Stimulated activated CD4-positive, alpha-beta T cell treated with anti-CD3 and anti-CD28 coated beads, Interleukin-15, amount 100 ng/mL, for 24 hours (primary cell): ENCODE results near the gene PLEKHA7.

Experiments
- DNase-seq: peaks from one replicate; pipeline ENCODE4 v3.0.0-alpha.2; 2020

The PLEKHA7 gene

GRCh38 chr11:16784097-16784496 lies 230.1 kb downstream of the PLEKHA7 start:
- no peak for DNase-seq

- DNase-seq: no peak
These were observed 230.9 kb downstream of the PLEKHA7 start for GRCh38 chr11:16783321-16783801.

DNA sequence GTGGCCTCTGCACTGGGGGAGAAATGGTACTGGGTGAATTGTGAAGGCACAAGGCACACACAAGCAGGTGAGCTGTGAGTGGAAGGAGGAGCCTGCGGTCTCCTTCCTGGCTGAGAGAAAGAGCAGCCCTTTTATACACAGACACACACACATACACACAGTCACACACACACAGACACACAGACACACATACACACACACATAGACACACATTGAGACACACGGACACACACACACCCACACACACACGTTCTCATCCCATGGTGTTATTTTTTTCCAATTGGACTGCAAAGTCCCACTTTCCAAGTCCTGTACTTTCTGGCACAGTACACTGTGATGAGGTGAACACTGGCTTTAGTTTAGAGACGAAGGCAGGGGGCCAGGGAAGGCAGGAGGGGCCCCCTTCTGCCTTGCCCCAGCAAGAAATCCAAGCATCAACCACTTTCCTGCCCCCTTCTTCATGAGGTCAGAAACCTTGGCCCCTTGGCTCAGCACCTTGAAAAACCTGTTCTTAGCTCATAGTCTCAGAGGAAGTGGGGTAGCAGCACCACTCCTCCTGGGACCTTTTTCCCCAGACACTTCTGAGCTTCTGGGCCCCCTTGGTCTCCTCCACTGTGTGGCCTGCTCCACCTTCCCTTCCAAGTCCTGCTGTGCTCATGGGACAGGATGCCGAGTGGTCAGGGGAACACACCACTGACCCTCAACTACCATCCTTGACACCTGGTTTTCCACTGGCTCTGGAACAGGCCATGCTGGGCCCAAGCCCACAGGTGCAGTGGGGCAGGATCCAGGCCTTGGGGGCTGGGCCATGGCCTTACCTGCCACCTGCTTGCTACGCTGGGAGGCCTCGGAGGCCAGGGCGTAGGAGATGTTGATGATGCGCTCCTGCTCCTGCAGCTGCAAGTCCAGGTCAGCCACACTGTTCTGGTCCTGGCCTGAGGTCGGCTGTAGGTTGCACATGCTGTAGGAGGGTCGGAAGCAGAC lies 232.0 kb downstream of the PLEKHA7 start:
- DNase-seq: no peak

DNA sequence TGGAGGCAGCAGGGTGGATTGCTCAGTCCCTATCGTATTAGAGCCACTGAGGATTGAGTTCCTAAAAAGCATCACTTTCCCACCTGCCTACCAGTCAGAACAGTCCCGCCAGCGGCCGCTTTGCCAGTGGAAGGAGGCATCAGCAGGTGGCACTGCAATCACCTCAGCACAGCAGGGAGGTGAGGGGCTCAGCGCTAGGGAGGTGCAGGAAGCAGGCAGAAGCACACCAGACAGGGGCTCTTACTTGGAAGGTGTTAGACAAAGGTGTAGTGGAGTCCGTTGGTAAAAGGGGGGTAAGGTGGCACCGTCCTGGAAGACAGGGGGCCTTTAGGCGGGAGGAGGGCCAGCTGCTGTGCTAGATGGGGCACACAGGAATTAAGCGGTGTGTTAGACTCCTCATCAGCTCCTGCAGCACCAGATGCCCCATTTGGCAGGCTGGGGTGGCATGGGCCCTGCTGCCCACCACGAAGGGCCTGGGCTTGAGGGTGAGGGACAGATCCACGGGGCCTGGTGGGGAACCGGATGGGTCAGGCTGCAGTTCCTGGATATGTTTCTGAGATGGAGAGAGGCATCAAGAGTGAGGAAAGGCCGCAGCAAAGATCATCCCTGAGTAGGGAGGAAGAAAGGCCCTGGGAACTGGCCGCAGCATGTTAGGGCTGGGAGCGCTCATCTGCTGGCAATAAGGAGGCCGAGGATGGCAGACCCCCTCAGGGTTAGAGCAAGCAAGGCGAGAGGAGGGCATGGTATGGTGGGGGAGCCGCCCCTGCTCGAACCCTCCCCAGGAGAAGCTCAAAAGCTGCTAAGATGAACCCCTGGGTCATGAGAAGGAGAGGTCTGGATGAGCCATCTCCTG lies 233.3 kb downstream of the PLEKHA7 start:
- DNase-seq: no peak

GRCh38 chr11:16780146-16780545 lies 234.1 kb downstream of the PLEKHA7 start:
- DNase-seq: no peak

GRCh38 chr11:16779436-16779835 lies 234.8 kb downstream of the PLEKHA7 start:
- DNase-seq: no peak

DNA sequence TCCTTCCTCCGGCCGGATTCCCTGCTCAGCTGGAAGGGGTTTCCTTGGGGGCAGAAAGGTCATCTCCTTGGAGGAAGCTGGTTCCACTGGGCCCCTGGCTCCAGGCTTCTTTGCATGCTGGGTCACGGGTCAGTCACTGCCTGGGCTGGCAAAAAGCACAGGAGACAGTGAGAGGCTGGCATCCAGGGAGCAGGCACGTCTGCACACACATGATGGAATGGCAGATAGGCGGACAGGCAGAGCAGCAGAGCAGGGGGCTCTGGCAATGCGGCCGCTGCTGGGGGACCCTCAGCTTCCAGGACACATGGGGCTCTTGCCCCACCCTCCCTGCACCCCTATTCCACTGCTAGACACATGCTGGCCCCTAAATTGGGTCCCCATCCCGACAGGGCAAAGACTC lies 235.3 kb downstream of the PLEKHA7 start:
- DNase-seq: no peak

DNA sequence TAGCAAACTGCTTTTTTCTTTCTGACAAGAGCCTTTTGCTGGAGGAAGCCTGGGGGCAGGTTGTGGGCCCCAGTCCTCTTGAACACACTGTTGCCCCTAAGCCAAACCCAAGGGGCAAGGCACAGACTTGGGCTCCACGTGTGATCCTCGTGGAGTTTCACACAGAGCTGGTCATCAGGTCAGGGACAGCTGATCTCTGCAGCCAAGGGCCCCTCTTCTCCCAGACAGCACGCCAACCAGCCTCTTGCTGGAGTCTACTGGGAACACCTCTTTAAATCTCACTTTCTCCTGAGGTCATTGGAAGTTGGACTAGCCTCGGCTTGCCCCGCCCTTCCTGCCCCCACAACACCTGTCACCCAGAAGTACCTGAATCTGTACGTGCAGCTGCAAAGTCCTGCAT lies 235.9 kb downstream of the PLEKHA7 start:
- no peak for DNase-seq

- DNase-seq: no peak
These were observed 236.6 kb downstream of the PLEKHA7 start for GRCh38 chr11:16777613-16777975.

GRCh38 chr11:16776711-16777612 lies 237.3 kb downstream of the PLEKHA7 start:
- no peak for DNase-seq

DNA sequence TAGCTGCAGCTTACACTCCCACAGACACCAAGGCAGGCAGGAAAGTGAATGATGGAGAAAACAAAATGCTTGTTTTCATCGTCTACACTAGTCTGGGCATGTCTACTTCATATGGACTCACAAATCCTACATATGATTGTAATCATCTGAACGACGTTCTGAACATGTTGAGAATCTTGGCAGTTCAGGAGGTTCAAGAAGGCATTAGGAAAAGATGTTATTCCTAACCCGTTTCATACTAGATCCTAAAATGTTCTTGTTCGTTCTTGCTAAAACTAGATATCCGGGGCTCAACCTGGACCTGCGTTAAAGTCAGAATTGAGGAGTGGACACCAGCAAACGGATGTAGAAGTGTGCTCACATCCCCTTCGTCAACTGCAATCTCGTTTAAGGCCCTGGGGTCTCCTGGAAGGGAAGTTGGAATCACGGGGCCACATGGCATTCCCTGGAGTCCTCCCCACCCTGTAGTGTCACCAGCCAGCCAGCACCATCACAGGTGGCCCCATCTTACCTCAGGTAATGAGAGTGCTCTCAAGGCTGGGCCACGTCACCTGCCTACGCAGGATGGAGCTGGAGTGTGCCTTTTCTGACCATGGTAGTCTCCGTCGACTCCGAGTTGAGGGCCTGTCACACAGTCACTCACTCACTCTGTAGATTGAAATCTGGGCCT lies 238.5 kb downstream of the PLEKHA7 start:
- no peak for DNase-seq

- no peak for DNase-seq
These were observed 239.1 kb downstream of the PLEKHA7 start for GRCh38 chr11:16774936-16775613.

GRCh38 chr11:16773981-16774935 lies 240.0 kb downstream of the PLEKHA7 start:
- no peak for DNase-seq

DNA sequence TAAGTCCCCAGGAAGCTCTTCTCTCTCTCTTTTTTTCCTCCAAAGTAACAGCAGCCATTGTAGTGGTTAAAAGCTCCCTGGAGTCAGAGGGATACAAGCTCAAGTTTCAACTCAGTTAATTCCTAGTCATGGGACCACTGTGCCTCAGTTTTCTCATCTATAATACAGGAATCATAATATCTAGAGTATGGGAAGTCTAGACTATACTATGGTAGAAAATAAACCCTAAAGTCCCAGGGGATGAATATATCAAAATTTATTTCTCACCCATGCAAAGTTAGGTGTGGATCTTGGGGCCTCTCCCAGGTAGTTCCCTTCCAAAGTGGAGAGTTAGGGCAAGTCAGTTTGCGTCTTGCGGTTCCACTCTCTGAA lies 242.1 kb downstream of the PLEKHA7 start:
- DNase-seq: no peak

DNA sequence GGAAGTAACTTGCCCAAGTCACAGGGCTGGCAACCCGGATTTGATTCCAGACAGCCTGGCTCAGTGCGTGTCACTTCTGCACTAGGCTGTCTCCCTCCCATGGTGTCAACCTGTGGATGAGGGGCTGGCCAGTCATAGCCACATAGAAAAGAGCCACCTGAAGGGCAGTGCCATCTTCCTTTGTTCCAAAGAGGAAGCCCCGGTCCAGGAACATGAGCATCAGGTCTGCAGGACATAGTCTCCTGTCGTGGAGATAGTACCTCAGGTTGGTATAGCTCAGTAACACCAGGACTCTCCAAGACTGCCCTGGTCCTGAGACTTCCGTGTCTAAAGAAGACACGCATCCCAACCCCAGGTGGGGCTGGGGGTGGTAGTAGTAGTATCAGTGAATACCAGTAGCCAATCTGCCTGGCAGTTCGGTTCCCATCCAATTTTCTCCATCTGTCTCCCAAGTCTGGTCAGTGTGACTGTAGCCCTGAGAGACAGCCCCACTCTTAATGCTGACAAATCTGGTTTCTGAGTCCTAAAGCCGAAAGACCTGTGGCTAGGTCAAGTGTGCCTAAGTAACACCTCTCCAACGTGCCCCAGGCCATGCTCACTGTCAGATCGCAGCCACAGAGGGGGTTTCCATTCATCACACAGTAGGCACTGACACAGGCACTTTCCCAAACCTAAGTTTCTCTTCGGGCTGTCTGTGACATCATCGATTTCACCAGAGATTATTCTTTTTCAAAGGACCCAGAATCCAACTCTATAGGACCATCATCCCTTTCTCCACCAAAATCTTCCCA lies 242.7 kb downstream of the PLEKHA7 start:
- DNase-seq: no peak

GRCh38 chr11:16770016-16770415 lies 244.2 kb downstream of the PLEKHA7 start:
- DNase-seq: no peak

GRCh38 chr11:16769386-16769785 lies 244.8 kb downstream of the PLEKHA7 start:
- no peak for DNase-seq

DNA sequence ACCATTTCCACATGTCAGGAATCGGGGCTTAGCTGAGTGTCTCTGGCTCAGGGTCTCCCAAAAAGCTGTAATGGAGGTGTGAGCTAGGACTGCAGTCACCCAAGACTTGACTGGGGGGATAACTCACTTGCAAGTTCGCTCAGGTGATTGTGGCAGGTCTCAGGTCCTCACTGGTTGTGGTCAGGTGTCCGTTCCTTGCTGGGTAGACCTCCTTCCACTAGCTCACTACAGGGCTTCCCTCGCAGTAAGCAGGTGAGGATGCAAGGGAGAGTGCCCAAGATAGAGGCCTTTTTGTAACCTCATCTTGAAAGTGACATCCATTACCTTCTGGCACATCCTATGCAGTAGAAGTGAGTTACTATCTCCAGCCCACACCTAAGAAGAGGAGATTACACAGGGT lies 246.3 kb downstream of the PLEKHA7 start:
- no peak for DNase-seq

- DNase-seq: no peak
These were observed 247.1 kb downstream of the PLEKHA7 start for GRCh38 chr11:16767137-16767536.
